HG03175 (cell line): Measurements from ENCODE around the gene LRP4.

ENCODE experiments used
- ATAC-seq: cut with Tn5 transposase; IDR thresholded peaks from one replicate; pipeline ENCODE4 v1.9.1; 2021; ENCODE audit warnings: mild to moderate bottlenecking, moderate library complexity; ENCODE audit not compliant: unreplicated experiment

Gene LRP4

GRCh38 chr11:46918788-46919513 is 601 bp upstream of the LRP4 start:
- ATAC-seq: no peak

GRCh38 chr11:46917762-46918082 is 628 bp downstream of the LRP4 start:
- ATAC-seq: no peak

- ATAC-seq: no peak
Observed at GRCh38 chr11:46917109-46917761, 1.1 kb downstream of the LRP4 start.

GRCh38 chr11:46916286-46917108 is 1.9 kb downstream of the LRP4 start:
- ATAC-seq: no peak

GRCh38 chr11:46914910-46915309 is 3.4 kb downstream of the LRP4 start:
- no peak for ATAC-seq

GRCh38 chr11:46914363-46914762 is 4.0 kb downstream of the LRP4 start:
- ATAC-seq: no peak

- no peak for ATAC-seq
Observed at GRCh38 chr11:46913484-46913883, 4.9 kb downstream of the LRP4 start.

- no peak for ATAC-seq
Observed at GRCh38 chr11:46912526-46913150, 5.7 kb downstream of the LRP4 start.

GRCh38 chr11:46907606-46908005 is 10.7 kb downstream of the LRP4 start:
- ATAC-seq: no peak

GRCh38 chr11:46906609-46907041 is 11.7 kb downstream of the LRP4 start:
- no peak for ATAC-seq

- no peak for ATAC-seq
Observed at GRCh38 chr11:46905806-46906205, 12.5 kb downstream of the LRP4 start.

- no peak for ATAC-seq
Observed at GRCh38 chr11:46903846-46904245, 14.5 kb downstream of the LRP4 start.

GRCh38 chr11:46902694-46903093 is 15.7 kb downstream of the LRP4 start:
- no peak for ATAC-seq

GRCh38 chr11:46901156-46901555 is 17.2 kb downstream of the LRP4 start:
- ATAC-seq: no peak

GRCh38 chr11:46900091-46900746 is 18.1 kb downstream of the LRP4 start:
- ATAC-seq: no peak

GRCh38 chr11:46899501-46900025 is 18.8 kb downstream of the LRP4 start:
- no peak for ATAC-seq

- ATAC-seq: no peak
Observed at GRCh38 chr11:46898396-46899095, 19.8 kb downstream of the LRP4 start.

GRCh38 chr11:46896719-46897406 is 21.5 kb downstream of the LRP4 start:
- ATAC-seq: no peak

GRCh38 chr11:46895821-46896220 is 22.5 kb downstream of the LRP4 start:
- no peak for ATAC-seq
